ENCODE data around the gene ABL2.

Gene ABL2

DNA sequence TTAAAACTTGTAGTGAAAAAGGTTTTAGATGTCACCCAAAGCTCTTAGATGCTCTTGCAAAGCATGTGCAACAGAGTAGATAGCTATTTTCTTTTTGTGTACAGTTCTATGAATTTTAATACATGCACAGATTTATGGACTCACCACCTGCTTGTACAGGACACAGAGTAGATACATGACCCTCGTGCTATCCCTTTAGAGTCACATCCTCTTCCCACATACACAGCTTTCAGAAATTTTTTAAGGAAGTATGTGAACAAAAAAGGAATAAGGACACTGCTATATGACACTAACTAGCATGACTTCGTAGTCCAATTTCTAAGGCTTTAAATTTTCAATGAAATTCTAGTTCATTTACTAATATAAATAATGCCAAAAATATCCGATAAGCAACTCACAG is 60.9 kb downstream of the ABL2 start:
- no peak for TF ChIP-seq GATA1 (IDR thresholded peaks at IDR 0.05; ENCODE audit: low read depth, low read length)
- TF ChIP-seq POLR2A (IDR thresholded peaks at IDR 0.05; ENCODE audit: low read length) = no peak
- DNase-seq = no peak

DNA sequence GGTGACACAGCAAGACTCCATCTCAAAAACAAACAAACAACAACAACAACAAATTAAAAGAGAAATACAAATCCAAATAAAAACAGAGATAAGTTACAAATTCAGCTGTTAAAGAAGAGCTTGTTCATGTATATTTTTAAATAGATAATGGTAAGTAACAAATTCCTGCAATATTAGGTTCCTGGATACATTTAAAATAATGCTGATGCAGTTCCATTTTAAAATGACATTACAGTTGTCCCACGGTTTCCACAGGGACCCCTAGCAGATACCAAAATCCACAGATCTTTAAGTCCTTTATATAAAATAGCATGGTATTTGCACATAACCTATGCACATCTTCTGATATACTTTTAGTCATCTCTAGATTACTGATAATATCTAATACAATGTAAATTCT is 61.5 kb downstream of the ABL2 start:
- TF ChIP-seq POLR2A (IDR thresholded peaks at IDR 0.05; ENCODE audit: low read length) (no peak), GATA1 (IDR thresholded peaks at IDR 0.05; ENCODE audit: low read depth, low read length) (no peak)
- DNase-seq = no peak

DNA sequence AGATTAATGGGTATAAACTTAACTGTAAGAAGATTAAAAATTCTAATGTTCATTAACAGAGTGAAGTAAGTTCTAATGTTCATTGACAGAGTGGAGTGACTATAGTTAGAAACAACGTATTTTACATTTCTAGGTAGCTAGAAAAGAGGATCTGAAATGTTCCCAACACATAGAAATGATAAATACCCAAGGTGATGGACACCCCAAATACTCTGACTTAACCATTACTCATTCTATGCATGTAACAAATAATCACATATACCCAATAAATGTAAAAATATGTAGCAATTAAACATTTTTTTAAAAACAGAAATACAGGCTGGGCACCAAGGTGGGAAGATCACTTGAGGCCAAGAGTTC is 62.1 kb downstream of the ABL2 start:
- TF ChIP-seq GATA1 (IDR thresholded peaks at IDR 0.05; ENCODE audit: low read depth, low read length) (no peak), POLR2A (IDR thresholded peaks at IDR 0.05; ENCODE audit: low read length) (no peak)
- DNase-seq = no peak

DNA sequence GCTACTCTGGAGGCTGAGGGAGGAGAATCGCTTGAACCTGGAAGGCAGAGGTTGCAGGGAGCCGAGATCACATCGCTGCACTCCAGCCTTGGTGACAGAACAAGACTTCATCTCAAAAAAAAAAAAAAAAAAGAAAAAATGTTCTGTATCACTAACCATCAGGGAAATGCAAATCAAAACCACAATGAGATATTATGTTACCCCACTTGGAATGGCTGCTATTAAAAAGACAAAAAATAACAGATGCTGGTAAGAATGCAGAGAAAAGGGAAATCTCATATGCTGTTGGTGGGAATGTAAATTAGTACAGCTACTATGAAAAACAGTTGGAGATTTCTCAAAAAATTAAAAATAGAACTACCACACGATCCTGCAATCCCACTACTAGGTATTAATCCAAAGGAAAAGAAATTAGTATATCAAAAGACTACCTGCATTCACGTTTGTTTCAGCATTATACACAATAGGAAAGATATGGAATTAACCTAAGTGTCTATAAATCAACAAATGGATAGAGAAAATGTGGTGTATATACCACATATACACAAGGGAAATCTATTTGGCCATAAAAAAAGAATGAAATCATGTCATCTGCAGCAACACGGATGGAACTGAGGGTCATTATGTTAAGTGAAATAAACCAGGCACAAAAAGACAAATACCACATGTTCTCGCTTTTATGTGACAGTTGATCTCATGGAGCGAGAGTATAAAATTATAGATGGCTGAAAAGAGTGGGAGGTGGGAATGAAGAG is 62.6 kb downstream of the ABL2 start:
- TF ChIP-seq GATA1 (IDR thresholded peaks at IDR 0.05; ENCODE audit: low read depth, low read length) = no peak
- no peak for TF ChIP-seq POLR2A (IDR thresholded peaks at IDR 0.05; ENCODE audit: low read length)
- no peak for DNase-seq

DNA sequence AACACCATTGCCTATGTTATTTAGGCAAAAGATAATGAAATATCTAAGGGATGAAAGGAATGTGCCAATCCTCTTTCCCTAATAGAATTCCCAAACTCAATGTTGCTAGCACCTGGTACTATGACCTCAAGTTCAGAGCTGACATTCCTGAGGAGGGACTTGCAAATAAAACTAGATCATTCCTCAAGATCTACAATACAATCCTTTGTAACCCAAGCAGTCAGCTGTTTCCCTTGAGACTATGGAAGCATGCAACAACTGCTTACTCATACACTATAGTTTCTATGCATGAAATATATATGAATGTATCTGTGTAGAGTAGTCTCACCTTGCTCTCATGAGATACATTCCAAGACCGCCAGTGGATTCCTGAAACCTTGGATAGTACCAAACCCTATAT is 65.0 kb downstream of the ABL2 start:
- DNase-seq = no peak
- TF ChIP-seq GATA1 (IDR thresholded peaks at IDR 0.05; ENCODE audit: low read depth, low read length) (no peak), POLR2A (IDR thresholded peaks at IDR 0.05; ENCODE audit: low read length) (no peak)

DNA sequence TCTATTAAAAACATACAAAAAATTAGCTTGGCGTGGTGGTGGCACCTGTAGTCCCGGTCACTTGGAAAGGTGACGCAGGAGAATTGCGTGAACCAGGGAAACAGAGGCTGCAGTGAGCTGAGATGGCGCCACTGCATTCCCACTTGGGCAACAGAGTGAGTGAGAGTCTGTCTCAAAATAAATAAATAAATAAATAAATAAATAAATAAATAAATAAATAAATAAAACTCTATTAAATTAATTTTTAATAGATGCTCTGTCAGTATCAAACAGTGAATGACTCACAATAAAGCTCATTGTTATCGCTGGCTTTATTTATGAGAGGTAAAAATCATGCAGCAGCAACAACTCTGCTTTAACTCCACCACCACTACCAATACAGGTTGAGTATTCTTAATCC is 72.8 kb downstream of the ABL2 start:
- TF ChIP-seq POLR2A (IDR thresholded peaks at IDR 0.05; ENCODE audit: low read length) = no peak
- no peak for TF ChIP-seq GATA1 (IDR thresholded peaks at IDR 0.05; ENCODE audit: low read depth, low read length)
- DNase-seq = no peak

DNA sequence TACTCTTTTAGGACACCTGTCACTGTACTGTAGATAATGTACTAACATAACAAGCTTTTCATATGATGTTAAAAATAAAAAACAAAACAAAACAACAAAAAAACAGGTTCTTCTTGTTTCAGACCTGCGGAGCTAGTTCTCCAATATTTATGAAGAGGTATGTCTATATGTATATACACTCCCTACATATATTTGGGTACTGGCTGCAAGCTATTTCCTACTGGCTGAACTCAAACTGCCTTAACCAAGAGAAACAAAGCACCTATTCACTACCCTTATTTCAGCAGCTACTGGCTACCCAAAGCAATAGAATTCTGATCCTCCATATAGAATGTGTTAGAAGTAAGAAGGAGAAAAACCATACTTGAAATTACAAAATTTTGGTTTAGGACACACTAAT is 73.5 kb downstream of the ABL2 start:
- DNase-seq = no peak
- no peak for TF ChIP-seq POLR2A (IDR thresholded peaks at IDR 0.05; ENCODE audit: low read length)
- no peak for TF ChIP-seq GATA1 (IDR thresholded peaks at IDR 0.05; ENCODE audit: low read depth, low read length)

DNA sequence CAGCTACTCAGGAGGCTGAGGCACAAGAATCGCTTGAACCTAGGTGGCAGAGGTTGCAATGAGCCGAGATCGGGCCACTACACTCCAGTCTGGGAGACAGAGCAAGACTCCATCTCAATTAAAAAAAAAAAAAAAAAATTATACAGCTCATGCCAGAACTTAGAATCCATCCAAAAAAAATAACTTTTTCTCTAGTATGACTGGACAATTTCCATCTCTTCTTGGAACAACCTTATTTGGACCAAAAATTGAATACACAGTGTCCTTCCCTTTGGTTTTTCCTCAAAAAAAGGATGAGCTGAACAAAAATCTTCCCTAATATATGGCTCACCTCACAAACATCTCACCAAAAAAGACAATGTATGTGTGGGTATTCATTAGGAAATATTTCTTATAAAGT is 73.9 kb downstream of the ABL2 start:
- TF ChIP-seq POLR2A (IDR thresholded peaks at IDR 0.05; ENCODE audit: low read length) (no peak), GATA1 (IDR thresholded peaks at IDR 0.05; ENCODE audit: low read depth, low read length) (no peak)
- no peak for DNase-seq

DNA sequence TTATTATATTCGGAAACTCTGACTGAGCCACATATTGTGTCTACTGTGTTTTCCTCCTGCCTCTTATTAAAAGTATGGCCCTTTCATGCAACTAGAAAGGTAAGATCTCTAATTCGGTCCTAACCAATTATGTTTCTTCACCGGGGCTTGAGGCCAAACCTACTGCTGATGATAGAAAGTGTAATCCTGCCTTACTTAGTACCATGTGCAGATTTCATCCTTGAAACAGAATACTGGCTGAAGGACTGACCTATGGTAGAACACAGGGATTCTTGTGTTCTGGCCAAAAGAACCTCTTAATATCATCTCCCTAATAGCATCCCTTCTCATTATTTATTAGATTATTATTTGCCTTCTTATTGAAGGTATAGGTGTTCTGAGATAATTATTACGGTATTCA is 75.0 kb downstream of the ABL2 start:
- TF ChIP-seq POLR2A (IDR thresholded peaks at IDR 0.05; ENCODE audit: low read length) (no peak), GATA1 (IDR thresholded peaks at IDR 0.05; ENCODE audit: low read depth, low read length) (no peak)
- no peak for DNase-seq

DNA sequence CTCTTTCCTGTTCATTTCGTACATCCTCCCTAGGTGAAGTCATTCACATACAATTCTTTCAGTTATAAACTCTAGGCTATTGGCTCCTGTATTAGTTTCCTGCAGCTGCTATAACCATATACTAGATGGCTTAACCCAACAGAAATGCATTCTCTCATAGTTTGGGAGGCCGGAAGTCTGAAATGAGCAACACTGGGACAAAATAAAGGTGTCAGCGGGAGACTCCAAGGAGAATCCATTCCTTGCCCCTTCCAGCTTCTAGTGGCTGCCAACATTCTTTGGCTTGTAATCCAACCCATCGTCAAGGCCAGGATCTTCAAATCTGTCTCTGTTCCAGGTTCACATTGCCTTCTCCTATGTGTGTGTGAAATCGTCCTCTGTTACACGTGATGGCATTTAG is 76.3 kb downstream of the ABL2 start:
- TF ChIP-seq POLR2A (IDR thresholded peaks at IDR 0.05; ENCODE audit: low read length) = no peak
- no peak for TF ChIP-seq GATA1 (IDR thresholded peaks at IDR 0.05; ENCODE audit: low read depth, low read length)
- no peak for DNase-seq

DNA sequence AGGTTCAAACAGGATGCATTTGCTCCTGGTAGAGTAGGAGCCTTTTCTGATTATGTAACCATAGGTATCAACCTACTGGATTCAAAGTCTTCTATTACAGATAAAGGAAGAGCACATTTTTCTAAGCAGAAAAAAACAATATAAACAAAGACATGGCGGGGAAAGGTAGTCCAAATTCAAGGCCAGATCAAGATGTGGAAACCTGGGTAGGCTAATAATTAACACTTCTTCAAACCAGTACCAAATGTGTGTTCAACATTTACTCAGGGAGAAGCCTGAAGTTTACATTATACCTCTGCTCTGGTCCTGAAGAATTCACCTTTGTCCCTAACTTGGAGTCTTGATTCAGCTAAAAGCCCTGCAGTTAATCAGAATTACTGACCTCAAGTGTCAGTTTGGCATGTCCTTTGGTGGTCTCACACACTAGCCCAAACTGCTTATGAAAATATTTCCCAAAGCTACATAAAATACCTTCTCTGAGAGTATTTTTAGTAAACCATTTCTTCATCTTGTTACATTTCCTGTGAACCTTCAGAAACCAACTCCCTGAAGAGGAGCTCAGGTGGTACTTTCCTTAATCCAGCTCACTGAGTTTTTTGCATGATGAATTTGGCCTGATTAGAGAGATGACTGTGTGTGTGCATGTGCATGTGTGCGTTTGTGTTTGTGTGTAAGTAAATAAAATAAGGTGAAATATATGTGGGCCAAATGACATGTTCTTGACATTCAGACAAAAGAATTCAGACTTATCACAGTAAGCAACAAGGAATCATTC is 77.4 kb downstream of the ABL2 start:
- no peak for TF ChIP-seq POLR2A (IDR thresholded peaks at IDR 0.05; ENCODE audit: low read length)
- TF ChIP-seq GATA1 (IDR thresholded peaks at IDR 0.05; ENCODE audit: low read depth, low read length) = no peak
- DNase-seq = no peak

DNA sequence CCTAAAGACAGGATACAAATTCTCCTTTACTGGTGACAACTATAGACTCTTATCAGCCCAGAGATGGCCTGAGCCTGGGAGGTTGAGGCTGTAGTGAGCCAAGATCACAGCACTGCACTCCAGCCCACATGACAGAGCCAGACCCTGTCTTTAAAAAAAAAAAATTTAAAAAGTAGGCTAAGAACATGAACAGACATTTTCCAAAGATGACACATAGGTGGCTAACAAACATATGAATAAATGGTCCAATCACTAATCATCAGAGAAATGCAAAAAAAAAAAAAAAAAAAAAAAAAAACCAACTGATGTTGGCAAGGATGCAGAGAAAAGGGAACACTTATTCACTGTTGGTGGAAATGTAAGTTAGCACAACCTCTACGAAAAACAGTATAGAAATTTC is 82.6 kb downstream of the ABL2 start:
- no peak for DNase-seq
- TF ChIP-seq POLR2A (IDR thresholded peaks at IDR 0.05; ENCODE audit: low read length) = no peak
- no peak for TF ChIP-seq GATA1 (IDR thresholded peaks at IDR 0.05; ENCODE audit: low read depth, low read length)

DNA sequence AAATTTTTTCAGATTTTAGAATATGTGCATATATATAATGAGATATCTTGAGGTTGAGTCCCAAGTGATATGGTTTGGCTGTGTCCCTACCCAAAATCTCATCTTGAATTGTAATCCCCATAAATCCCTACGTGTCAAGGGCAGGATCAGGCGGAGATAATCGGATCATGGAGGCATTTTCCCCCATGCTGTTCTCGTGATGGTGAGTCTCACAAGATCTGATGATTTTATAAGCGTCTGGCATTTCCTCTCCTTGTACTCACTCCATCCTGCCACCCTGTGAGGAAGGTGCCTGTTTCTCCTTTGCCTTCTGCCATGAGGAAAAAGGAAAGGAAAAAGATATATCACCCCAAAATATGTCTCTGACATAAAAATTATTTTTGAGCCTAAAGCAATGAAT is 83.0 kb downstream of the ABL2 start:
- TF ChIP-seq GATA1 (IDR thresholded peaks at IDR 0.05; ENCODE audit: low read depth, low read length) (no peak), POLR2A (IDR thresholded peaks at IDR 0.05; ENCODE audit: low read length) (no peak)
- DNase-seq = no peak

DNA sequence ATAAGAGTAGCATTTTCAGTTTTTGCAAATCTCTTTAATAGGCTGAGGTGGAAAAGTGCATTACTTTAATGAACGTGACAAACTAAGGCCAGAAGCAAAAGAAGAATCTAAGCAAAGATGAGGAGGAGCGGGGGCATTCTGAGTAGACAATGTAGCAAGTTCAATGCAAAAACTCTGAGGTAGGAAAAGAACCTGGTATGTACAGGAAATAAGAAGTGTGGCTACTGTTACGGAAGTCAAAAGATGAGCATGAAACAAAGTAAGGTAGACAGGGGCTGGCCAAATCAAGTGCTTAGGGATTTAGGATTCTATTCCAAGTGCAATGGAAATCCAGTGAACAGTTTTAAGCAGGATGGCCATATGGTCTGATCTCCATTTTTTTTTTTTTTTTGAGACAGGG is 84.0 kb downstream of the ABL2 start:
- no peak for DNase-seq
- TF ChIP-seq GATA1 (IDR thresholded peaks at IDR 0.05; ENCODE audit: low read depth, low read length) = no peak
- TF ChIP-seq POLR2A (IDR thresholded peaks at IDR 0.05; ENCODE audit: low read length) = no peak

DNA sequence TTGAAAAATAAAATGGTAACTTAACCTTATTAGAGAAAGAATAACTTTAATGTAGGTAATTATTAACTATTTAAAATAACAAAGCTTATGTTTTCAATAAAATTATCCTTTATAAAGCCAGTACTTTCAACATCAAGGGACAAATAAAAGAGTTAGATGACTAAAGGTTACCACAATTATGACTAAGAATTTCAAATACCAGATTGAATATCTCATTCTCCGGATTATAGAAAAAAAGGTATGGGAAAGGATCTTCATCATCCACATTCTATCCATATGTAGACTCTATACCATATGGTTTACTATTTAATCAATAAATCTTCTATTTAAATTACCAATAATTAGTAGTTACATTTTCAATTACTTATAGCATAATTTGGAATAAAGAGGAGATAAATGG is 84.9 kb downstream of the ABL2 start:
- TF ChIP-seq GATA1 (IDR thresholded peaks at IDR 0.05; ENCODE audit: low read depth, low read length) = no peak
- DNase-seq = no peak

Measured in erythroblast (primary cell).